ENCODE results near the gene TWF2.
A peak's percentile ranks its signal among the peaks of the same experiment; 100 is the strongest.
"Not testable (repeated sequence)": the region's sequence is repeated elsewhere in the genome, so short reads cannot be mapped to it uniquely, and the experiment has no call there.

TWF2 gene

DNA sequence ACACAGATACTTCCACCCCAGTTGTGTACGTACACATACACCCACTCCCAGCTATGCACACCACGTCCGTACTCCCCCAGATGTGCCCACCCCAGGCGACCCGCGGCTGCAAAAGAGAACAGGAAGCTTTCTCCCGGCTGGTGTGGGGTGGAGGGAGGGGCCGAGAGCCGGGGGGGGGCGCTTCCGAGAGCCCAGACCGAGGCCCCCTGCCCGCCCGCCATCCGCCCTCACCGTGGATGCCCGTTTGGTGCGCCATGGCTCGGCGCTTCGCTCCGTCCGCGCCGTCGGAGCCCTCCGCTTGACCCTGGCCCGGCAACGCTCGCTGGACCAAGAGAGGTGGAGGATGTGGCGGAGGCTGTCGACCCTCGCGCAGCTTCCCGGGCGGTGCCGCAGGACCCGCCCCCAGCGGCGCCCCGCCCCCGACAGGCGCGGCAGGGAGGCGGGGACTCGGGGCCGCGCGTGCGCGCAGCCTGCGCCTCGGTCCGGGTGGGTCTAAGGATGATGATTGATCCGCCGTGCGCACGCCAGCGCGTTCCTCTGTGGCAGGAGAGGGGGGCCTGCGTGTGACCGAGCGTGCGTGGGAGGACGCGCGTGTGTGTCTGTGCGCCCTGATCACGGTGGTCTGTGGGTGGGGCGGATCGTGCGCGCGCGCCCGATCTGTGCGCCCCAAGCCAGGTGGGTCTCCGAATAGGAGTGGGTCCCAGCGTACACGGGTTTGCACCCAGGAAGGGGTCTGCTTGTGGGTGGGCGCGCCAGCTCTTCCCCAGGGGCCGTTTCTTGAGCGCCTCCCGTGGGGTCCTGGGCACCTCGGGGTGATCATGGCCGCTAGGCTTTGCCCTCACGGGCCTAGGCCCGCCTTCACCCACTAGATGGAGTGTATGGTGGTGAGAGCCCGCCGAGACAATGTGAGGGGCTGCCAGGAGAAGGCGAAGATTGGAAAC is at the start of gene TWF2:
TWF2 (minus strand) TSS at position 398 of the 941 bp plus-strand sequence; CDS start at position 256, 142 bp downstream.
- DNase-seq (ENCODE audit: low spot score) (peak; percentile 95), FAIRE-seq (peak; percentile 82)

DNA sequence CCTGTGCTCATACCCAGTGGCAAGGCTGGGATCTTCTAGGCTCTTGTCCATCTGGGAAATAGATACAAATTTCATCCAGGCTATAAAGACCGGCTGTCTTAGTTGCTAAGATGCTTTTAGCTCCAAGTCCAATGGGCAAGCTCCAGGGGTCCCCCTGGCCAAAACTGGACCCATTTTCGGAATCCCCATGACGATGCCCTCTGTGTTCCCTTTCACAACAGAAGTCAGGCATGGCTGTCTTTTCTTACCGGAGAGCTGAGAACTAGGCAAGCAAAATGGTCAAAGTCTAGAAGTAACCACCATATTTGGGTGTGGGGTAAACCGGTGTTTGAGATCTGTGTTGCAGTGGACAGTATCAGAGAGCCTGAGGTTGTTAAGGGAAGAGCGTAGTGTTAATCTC is 49.7 kb upstream of the TWF2 start:
- FAIRE-seq: no peak
- no peak for DNase-seq (ENCODE audit: low spot score)

DNA sequence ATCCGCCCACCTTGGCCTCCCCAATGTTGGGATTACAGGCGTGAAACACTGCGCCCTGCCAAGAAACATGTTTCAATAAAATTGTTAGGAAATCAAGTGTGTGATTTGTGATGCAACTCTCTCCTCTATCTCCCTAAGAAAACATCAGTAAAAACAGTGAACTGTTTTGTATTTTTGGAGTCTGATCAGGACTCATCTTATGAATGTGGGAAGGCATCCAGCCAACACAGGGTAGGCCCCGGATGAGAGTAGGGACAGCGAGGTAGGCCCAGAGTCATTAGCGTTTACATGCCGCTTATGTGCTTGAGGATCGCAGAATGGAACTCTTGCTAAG is 47.8 kb upstream of the TWF2 start:
- no peak for FAIRE-seq
- DNase-seq (ENCODE audit: low spot score): no peak

DNA sequence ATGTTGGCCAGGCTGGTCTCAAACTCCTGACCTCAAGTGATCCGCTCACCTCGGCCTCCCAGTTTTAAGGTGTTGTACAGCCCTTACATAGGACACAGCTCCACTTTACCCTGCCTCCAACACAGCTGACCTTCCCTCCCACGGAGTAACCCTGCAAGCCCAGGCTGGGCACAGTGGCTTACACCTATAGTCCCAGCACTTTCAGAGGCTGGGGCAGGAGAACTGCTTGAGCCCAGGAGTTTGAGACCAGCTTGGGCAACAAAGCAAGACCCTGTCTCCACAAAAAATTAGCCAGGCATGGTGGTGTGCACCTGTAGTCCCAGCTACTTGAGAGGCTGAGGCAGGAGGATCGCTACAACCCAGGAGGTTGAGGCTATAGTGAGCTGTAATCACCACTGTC is 45.1 kb upstream of the TWF2 start:
- DNase-seq (ENCODE audit: low spot score); FAIRE-seq: not testable (repeated sequence)

DNA sequence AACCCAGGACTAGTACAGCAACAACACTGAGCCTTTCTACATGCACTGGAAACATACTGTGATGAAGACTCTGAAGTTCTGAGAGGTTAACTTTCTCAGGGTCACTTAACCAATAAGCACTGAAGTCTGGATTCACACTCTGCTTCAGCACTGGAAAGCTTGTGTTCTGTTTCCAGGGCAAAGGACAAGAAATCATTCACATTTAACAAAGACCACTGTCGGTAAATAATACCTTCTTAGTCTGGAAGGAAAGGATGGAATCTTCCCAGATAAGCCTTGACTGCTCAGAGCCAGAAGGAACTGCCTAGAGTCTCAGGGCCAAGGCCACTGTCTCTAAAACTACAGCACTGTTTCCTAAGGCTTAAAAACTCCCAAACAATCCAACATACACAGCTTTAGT is 44.3 kb upstream of the TWF2 start:
- FAIRE-seq: no peak
- no peak for DNase-seq (ENCODE audit: low spot score)

DNA sequence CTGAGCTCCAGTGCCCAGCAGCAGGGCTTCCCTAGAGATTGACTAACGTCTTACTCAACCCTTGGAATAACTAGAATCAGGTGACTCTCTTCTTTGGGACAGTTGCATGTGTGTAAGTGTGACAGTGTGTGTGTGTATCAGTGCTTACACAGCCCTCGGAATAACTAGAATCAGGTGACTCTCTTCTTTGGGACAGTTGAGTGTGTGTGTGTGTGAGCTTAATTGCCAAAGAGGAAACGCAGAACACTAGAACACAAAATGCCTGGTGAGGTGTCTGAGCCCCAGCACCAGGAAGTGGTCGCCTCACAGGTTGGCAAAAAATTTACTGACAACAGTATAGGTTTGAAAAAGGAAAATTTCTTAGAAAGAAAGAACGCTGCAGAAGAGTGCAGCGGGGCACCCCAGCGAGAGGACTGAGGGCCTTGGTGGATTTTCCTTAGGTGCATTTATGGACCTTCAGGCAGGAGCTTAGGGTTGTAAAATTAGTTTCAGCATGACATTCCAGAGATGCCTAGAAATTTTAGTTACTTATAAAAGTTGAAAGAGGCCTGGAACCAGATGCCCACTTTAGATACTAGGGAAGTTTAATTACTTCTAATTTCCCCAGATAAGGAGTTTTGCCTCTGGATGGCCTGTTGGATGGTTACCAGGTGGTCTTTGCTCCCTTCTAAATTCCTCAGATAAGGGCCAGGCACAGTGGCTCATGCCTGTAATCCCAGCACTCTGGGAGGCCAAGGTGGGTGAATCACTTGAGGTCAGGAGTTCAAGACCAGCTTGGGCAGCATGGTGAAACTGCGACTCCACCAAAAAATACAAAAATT is 43.2 kb upstream of the TWF2 start:
- FAIRE-seq: no peak

DNA sequence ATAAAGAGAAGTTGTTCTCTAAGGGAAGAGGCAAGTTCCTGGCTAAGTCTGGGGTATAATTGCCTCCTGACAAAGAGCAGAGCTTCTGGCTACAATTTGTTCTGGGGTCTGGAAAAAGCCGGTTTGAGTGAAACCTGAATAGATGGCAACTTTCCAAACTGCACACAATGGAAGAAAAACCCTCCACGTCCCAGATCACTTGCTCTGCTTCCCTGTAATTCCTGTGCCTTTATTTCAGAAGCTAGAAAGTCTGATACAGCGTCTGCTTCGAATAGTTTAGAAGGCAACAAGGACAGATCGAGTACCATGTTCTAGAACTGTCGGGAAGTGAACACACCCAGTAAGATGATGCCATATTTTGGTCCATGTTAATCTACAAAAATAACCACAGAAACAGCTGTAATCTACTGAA is 41.1 kb upstream of the TWF2 start:
- no peak for FAIRE-seq
- no peak for DNase-seq (ENCODE audit: low spot score)

More for the DNA sequence above, 43.2 kb upstream of the TWF2 start:
- DNase-seq (ENCODE audit: low spot score): no peak

DNA sequence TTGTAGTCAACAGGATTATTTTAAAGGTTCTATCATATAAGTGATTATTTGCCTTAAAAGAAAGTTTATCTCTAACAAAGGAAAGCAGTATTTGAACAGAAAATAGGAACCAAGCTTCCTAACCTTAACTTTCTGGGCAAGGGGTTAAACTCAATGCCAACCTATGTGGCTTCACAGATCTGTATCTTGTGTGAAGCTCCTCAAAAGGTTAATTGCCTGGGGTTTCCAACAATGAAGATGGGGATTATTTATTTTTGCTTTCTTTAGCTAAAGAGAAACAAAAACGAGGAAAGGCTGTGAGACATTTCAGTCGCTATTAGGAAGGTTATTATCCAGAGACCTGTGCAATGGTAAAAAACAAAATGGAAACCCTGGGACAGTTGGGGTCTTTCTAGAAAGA is 40.6 kb upstream of the TWF2 start:
- no peak for DNase-seq (ENCODE audit: low spot score)

DNA sequence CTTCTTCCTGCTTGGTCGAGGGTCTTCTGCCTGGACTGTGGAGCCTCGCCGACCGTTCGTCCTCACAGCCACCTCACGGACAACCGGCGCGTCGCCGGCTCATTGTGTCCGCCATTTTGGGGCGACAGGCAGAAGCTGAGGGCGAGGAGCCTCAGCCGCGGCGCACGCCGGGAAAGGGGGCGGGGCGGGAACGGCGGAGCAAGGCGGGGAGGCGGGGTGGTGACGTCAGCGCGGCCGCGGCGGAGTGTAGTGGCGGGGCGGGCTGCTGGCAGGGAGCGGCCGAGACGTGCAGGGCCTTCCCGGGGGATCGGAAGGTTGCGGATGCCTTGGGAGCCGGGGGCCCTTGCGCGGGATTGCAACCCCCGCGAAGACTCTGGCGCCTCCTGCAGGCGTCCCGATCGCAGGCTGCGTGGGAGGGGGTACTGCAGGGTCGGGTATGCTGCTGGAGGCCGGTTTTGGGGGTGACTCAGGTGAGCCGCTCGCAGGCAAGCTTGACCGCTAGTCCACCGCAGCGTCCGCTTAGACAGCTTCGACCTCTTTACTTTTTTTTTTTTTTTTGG is 39.6 kb upstream of the TWF2 start, which contains the start of gene WDR82:
WDR82 (minus strand) TSS at position 140 of the 560 bp plus-strand sequence. CDS start 288 bp downstream, outside the sequence.
- FAIRE-seq: peak; percentile 96

More for the DNA sequence above, 40.6 kb upstream of the TWF2 start:
- no peak for FAIRE-seq

DNA sequence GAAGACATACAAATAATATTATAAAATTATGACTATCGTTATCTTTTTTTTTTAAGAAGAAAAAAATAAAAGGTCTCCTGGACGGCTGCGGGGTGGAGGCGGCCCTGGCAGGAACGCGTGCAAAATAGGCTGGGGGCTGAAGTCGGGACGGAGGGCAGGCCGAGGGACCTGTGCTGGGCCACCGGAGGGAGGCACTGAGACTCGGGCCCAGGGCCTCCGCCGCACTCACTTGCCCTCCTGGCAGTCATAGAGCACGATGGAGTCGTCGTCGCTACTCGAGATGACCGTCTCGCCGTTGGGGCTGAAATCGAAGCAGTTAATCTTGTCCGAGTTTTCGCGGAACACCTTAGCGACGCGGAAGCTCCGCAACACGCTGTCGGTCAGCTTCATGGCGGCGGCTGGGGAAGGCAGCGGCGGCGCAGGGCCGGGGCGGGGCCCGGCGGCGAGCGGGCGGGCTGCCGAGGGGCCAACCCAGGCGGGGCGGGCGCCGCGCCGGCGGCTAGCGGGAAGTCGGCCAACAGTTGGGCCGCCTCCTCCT is 39.1 kb upstream of the TWF2 start:
- no peak for FAIRE-seq
- peak; percentile 73 for DNase-seq (ENCODE audit: low spot score)

More for the DNA sequence above, 39.6 kb upstream of the TWF2 start, which contains the start of gene WDR82:
- DNase-seq (ENCODE audit: low spot score): peak; percentile 99

DNA sequence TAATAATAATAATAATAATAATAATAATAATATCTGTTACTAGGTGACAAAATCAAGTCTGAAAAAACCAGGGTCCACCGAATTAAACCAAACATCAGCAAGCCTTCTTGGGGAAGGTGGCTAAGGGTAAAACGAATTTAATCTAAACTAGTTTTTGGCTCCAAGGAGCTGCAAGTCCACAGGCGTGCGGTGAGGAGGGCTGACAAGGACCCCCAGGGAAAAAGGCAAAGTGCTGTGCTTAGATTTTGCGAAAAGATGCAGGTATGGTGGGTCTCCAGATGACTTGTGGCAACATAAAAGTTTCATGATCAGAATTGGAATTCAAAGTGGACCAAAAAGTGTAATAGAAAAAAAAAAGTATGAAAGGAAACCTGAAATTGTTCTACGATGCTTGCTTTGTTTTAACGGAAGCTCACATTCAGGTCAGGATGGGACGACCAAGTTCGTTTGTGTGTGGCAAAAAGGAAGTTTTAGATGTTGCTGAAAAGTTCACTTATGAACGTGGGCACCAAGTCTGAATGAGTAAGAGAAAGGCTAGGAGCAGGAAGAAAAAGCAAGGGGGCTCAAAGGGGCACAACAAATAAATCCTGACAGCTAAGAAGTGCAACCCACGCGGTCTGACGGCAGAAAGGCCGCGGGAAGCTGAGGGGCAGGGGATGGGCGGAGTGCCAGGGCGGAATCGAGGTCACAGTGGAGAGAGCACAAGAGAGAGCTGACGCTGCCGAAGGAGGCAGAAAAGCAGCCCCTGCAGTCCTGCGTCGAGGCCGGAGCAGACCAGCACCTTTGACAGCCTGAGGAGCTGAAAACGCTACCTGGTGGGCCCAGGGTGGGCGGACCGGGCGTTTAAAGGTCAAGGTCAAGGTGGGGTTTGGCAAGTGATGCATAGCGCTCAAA is 38.4 kb upstream of the TWF2 start:
- peak; percentile 55 for DNase-seq (ENCODE audit: low spot score)
- no peak for FAIRE-seq

DNA sequence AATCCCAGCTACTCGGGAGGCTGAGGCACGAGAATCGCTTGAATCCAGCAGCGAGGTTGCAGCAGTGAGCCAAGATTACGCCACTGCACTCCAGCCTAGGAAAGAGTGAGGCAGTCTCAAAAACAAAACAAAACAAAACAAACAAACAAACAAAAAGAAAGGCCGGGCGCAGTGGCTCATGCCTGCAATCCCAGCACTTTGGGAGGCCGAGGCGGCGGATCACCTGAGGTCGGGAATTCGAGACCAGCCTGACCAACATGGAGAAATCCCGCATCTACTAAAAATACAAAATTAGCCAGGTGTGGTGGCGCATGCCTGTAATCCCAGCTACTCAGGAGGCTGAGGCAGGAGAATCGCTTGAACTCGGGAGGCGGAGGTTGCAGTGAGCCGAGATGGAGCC is 35.8 kb upstream of the TWF2 start:
- not testable (repeated sequence) for FAIRE-seq; DNase-seq (ENCODE audit: low spot score)

DNA sequence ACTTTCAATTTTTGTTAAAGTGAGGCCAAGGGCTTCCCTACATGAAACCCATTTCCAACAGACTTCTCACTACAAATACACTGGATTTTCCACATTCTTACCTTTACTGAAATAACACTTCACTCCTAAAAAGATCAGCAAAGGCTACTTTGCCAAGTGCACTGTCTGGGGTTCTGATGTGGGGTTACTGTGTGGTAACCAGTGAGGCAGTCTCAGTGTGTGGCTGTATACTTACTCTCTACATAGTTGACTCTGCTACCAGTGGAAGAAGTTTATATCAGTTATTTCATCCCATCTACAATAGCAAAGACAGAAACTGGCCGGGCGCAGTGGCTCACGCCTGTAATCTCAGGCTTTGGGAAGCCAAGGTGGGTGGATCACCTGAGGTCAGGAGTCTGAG is 33.9 kb upstream of the TWF2 start:
- DNase-seq (ENCODE audit: low spot score): no peak
- FAIRE-seq: no peak

DNA sequence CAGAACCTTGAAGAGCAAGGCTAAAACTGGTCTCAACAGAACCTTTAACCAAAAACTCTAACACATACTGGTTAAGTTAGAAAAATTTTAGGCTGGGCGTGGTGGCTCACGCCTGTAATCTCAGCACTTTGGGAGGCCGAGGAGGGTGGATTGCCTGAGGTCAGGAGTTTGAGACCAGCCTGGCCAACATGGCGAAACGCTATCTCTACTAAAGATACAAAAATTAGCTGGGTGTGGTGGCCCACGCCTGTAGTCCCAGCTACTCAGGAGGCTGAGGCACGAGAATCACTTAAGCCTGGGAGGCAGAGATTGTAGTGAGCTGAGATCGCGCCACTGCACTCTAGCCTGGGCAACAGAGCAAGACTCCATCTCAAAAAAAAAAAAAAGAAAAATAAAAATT is 33.2 kb upstream of the TWF2 start:
- not testable (repeated sequence) for DNase-seq (ENCODE audit: low spot score); FAIRE-seq

DNA sequence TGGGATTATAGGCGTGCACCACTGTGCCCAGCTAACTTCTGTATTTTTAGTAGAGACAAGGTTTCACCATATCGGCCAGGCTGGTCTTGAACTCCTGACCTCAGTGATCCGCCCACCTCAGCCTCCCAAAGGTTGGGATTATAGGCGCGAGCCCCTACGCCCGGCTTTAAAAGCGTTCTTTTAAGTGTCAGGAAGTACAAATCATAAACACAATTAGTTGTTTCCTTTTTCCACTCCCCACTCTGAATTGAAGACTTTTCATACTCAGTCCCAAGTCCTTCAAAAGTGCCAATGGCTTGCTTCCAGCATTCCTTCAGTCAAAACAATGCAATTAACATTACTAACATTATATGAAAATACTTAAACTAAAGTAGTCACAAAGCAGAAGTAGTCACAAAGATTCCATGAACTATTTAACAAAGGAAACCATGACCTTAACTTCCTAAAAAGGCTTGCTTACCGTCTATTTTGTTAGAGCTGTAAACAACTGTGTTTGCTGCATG is 31.3 kb upstream of the TWF2 start:
- DNase-seq (ENCODE audit: low spot score) (no peak), FAIRE-seq (no peak)

DNA sequence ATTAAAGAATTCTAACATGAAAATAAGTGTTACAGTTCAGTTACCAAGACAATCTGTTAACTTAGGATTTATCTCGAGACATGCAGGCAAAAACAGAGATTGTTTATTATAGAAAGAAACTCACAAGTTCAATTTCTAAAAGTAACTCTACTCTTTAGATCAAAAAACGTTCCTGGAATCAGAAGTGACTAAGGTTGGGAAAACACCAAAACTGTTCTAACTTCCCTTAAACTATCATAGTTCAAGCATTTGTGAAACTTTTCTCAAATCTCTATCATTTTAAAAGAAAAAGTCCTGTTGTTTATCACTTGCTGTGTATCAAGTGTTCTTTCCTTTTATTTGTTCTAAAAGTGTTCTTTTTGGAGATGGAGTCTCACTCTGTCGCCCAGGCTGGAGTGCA is 30.8 kb upstream of the TWF2 start:
- FAIRE-seq (no peak), DNase-seq (ENCODE audit: low spot score) (no peak)

DNA sequence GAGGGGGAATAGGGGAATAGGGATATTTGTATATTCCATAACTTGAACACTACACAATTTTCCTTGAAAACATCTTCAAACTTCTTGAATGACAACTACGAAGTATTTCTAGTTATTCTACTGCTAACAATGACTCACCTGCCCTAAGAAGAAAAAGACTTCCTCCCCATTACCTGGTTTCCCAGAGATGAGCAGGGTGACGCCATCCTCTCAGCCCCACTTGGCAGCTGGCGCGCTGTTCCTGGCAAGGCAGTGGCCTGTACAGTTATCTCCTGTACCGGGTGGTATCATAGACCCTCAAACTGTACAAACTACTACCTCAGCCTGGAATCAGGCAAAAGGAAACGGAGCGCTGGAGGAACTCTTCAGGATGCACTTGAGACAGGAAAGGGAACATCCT is 29.1 kb upstream of the TWF2 start:
- no peak for DNase-seq (ENCODE audit: low spot score)
- no peak for FAIRE-seq

DNA sequence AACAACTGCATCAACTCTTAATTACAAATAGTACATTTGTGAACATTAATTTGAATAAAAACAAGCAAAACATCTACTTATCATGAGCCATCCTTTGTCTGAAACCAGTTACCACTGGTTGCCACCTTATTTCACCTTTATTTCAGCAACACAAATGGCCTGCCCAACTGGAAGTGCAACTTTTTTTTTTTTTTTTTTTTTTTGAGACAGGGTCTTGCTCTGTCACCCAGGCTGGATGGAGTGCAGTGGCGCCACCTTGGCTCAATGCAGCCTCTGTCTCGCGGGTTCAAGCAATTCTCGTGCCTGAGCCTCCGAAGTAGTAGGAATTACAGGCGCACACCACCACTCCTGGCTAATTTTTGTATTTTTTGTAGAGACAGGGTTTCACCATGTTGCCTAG is 26.4 kb upstream of the TWF2 start:
- DNase-seq (ENCODE audit: low spot score) (no peak), FAIRE-seq (no peak)

DNA sequence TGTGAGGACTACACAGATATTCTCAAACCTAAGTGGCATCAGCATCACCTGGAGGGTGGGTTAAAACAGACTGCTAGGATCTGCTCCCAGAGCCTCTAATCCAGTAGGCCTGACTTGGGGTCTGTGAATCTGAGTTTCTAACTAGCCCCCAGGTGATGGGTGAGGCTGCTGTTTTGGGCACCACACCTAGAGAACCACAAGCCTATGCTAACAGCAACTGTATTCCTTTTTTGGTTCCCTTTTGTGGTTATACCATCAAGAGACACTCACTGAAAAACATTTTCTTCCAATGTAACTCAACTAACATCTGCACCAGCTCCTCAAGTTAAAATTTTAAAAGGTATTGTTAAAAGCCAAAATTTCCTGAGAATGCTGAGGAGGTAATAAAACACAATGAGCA is 23.5 kb upstream of the TWF2 start:
- FAIRE-seq (no peak), DNase-seq (ENCODE audit: low spot score) (no peak)

DNA sequence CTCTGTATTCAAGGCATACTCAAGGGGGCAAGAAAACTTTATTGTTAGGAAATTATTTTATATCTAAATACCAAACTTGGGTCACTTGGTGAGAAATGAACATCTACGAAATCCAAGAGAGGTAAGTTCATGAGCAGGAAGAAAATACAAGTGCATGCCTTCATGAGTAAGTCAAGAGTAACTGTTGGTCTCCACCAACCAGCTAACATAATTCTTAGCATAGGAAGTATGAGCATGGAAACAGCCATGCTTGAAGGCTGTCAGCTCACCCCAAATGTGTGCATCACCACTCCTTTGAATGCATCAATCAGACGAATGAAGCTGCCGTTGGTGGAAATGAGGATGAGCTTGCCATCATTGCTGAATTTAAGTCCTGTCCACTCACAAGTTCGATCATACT is 20.5 kb upstream of the TWF2 start:
- no peak for FAIRE-seq
- no peak for DNase-seq (ENCODE audit: low spot score)
